COLO829 (cell line): Measurements from ENCODE around the gene SNAI1.
"Not testable (repeated sequence)": the region's sequence is repeated elsewhere in the genome, so short reads cannot be mapped to it uniquely, and the experiment has no call there.

Experiments used
- DNase-seq: peaks from one replicate; pipeline ENCODE4 v3.0.0; 2012; ENCODE audit warnings: low spot score

Gene SNAI1

GRCh38 chr20:49987015-49987867 lies 4.5 kb downstream of the SNAI1 start:
- no peak for DNase-seq

- DNase-seq = no peak
These were observed 5.3 kb downstream of the SNAI1 start for GRCh38 chr20:49987868-49988690.

GRCh38 chr20:49989234-49990065 lies 6.7 kb downstream of the SNAI1 start:
- peak; percentile 88 for DNase-seq

GRCh38 chr20:49990271-49990720 lies 7.5 kb downstream of the SNAI1 start:
- no peak for DNase-seq

- DNase-seq = no peak
These were observed 10.5 kb downstream of the SNAI1 start for GRCh38 chr20:49993301-49993751.

GRCh38 chr20:49995586-49995985 lies 12.8 kb downstream of the SNAI1 start:
- no peak for DNase-seq

- not testable (repeated sequence) for DNase-seq
These were observed 15.9 kb downstream of the SNAI1 start for GRCh38 chr20:49998478-49999188.

GRCh38 chr20:49999329-49999728 lies 16.5 kb downstream of the SNAI1 start:
- DNase-seq = no peak

GRCh38 chr20:50000548-50001222 lies 17.9 kb downstream of the SNAI1 start:
- DNase-seq = not testable (repeated sequence)

- no peak for DNase-seq
These were observed 19.1 kb downstream of the SNAI1 start for GRCh38 chr20:50001784-50002311.

- no peak for DNase-seq
These were observed 20.5 kb downstream of the SNAI1 start for GRCh38 chr20:50003253-50003656.

GRCh38 chr20:50004229-50004628 lies 21.4 kb downstream of the SNAI1 start:
- no peak for DNase-seq

GRCh38 chr20:50005471-50005981 lies 22.7 kb downstream of the SNAI1 start:
- no peak for DNase-seq

- DNase-seq = no peak
These were observed 24.6 kb downstream of the SNAI1 start for GRCh38 chr20:50007369-50007768.

GRCh38 chr20:50008007-50008406 lies 25.2 kb downstream of the SNAI1 start:
- DNase-seq = no peak

- DNase-seq = no peak
These were observed 27.0 kb downstream of the SNAI1 start for GRCh38 chr20:50009521-50010454.

GRCh38 chr20:50011597-50011996 lies 28.8 kb downstream of the SNAI1 start:
- DNase-seq = not testable (repeated sequence)

- no peak for DNase-seq
These were observed 29.8 kb downstream of the SNAI1 start for GRCh38 chr20:50012282-50013263.
